DND-41 (cell line): Measurements from ENCODE around the gene MMP13.
A peak's percentile ranks its signal among the peaks of the same experiment; 100 is the strongest.

Source experiments
- ATAC-seq: fragments of 200-7000 bp; cut with Tn5 transposase; 3 replicates; pipeline ENCODE4 v1.9.1; 2021; ENCODE audit warnings: low read depth; ENCODE audit not compliant: insufficient read depth
- DNase-seq: peaks from one replicate; pipeline ENCODE4 v3.0.0-alpha.2; 2020
- H2AFZ ChIP-seq: 2 replicates; pipeline ENCODE4 v1.6.0; 2012; ENCODE audit warnings: low read depth, low read length
- H3K27ac ChIP-seq: 2 replicates; pipeline ENCODE4 v1.5.1; 2012; ENCODE audit warnings: low read length, inconsistent platforms
- H3K27me3 ChIP-seq: fragments of 200-600 bp; sonication (generic); 2 replicates; pipeline ENCODE4 v1.6.0; 2012; ENCODE audit warnings: low read length, mild to moderate bottlenecking, inconsistent platforms; ENCODE audit not compliant: insufficient read depth, poor library complexity
- H3K36me3 ChIP-seq: 2 replicates; pipeline ENCODE4 v1.5.1; 2012; ENCODE audit warnings: low read length, inconsistent platforms; ENCODE audit not compliant: insufficient read depth
- H3K4me1 ChIP-seq: 2 replicates; pipeline ENCODE4 v1.5.1; 2012; ENCODE audit warnings: mild to moderate bottlenecking, low read length; ENCODE audit not compliant: insufficient read depth
- H3K4me2 ChIP-seq: 2 replicates; pipeline ENCODE4 v1.6.0; 2012; ENCODE audit warnings: mild to moderate bottlenecking, moderate library complexity, low read length, inconsistent platforms; ENCODE audit not compliant: insufficient read depth
- H3K4me3 ChIP-seq, 2 experiments: fragments of 200-600 bp in 1 of 2; shearing (Covaris generic) in 1 of 2; 2 replicates each; pipeline ENCODE4 v1.5.1; 2012 to 2016; ENCODE audit warnings: inconsistent platforms in 2 of 2, low read length in 2 of 2, mild to moderate bottlenecking in 2 of 2, low read depth in 1 of 2, moderate library complexity in 1 of 2
- H3K79me2 ChIP-seq: 2 replicates; pipeline ENCODE4 v1.6.0; 2012; ENCODE audit warnings: low read length, inconsistent platforms; ENCODE audit not compliant: insufficient read depth
- H3K9ac ChIP-seq: 2 replicates; pipeline ENCODE4 v1.6.0; 2012; ENCODE audit warnings: low read depth, mild to moderate bottlenecking, inconsistent platforms, low read length, moderate library complexity
- H3K9me3 ChIP-seq: 2 replicates; pipeline ENCODE4 v1.5.1; 2012; ENCODE audit warnings: low read length, moderate library complexity, mild to moderate bottlenecking, inconsistent platforms; ENCODE audit not compliant: insufficient read depth, severe bottlenecking
- H4K20me1 ChIP-seq: 2 replicates; pipeline ENCODE4 v1.6.0; 2012; ENCODE audit warnings: low read length; ENCODE audit not compliant: insufficient read depth
- EZH2 ChIP-seq: IDR thresholded peaks from 3 replicates; pipeline ENCODE4 v1.6.1; 2012; ENCODE audit warnings: borderline replicate concordance, low read depth, mild to moderate bottlenecking, moderate library complexity, low read length, inconsistent platforms; ENCODE audit not compliant: severe bottlenecking
- TF ChIP-seq, protein P1 (sequence below): IDR thresholded peaks from 2 replicates; pipeline ENCODE4 v1.5.1; 2012; ENCODE audit warnings: borderline replicate concordance, low read length, moderate library complexity, mild to moderate bottlenecking; ENCODE audit not compliant: poor library complexity, severe bottlenecking; ENCODE audit errors: extremely low read depth

The MMP13 gene

DNA sequence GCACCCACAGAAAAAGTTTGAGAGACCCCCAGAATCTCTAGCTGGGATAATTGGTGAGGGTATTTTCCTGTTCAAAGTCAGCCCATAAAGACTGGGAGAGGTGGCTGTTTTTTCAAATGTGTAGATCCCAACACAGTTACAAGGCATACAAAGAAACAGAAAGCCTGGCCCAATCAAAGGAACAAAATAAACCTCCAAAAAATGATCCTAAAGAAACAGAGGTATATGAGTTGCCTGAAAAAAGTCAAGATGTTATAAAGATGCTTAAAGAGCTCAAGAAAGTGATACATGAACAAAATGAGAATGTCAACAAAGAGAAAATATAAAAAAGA lies 40.5 kb downstream of the MMP13 start:
- no peaks in the 10 kb centered on the region for H4K20me1 ChIP-seq
- H2AFZ ChIP-seq, result no peak overlapping the region
- DNase-seq (no peak), ATAC-seq (no peak)
- H3K4me1 ChIP-seq, result no peaks in the 10 kb centered on the region
- H3K4me2 ChIP-seq, result no peak overlapping the region
- TF ChIP-seq EZH2, result no peak
- TF ChIP-seq, protein P1, sequence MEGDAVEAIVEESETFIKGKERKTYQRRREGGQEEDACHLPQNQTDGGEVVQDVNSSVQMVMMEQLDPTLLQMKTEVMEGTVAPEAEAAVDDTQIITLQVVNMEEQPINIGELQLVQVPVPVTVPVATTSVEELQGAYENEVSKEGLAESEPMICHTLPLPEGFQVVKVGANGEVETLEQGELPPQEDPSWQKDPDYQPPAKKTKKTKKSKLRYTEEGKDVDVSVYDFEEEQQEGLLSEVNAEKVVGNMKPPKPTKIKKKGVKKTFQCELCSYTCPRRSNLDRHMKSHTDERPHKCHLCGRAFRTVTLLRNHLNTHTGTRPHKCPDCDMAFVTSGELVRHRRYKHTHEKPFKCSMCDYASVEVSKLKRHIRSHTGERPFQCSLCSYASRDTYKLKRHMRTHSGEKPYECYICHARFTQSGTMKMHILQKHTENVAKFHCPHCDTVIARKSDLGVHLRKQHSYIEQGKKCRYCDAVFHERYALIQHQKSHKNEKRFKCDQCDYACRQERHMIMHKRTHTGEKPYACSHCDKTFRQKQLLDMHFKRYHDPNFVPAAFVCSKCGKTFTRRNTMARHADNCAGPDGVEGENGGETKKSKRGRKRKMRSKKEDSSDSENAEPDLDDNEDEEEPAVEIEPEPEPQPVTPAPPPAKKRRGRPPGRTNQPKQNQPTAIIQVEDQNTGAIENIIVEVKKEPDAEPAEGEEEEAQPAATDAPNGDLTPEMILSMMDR, result no peak
- H3K9me3 ChIP-seq, result no peaks in the 10 kb centered on the region
- H3K36me3 ChIP-seq, result no peaks in the 10 kb centered on the region
- no peaks in the 10 kb centered on the region for H3K79me2 ChIP-seq
- H3K27me3 ChIP-seq, result no peaks in the 10 kb centered on the region
- no peak overlapping the region for H3K4me3 ChIP-seq
- H3K27ac ChIP-seq, result no peak overlapping the region
- no peak overlapping the region for H3K9ac ChIP-seq

DNA sequence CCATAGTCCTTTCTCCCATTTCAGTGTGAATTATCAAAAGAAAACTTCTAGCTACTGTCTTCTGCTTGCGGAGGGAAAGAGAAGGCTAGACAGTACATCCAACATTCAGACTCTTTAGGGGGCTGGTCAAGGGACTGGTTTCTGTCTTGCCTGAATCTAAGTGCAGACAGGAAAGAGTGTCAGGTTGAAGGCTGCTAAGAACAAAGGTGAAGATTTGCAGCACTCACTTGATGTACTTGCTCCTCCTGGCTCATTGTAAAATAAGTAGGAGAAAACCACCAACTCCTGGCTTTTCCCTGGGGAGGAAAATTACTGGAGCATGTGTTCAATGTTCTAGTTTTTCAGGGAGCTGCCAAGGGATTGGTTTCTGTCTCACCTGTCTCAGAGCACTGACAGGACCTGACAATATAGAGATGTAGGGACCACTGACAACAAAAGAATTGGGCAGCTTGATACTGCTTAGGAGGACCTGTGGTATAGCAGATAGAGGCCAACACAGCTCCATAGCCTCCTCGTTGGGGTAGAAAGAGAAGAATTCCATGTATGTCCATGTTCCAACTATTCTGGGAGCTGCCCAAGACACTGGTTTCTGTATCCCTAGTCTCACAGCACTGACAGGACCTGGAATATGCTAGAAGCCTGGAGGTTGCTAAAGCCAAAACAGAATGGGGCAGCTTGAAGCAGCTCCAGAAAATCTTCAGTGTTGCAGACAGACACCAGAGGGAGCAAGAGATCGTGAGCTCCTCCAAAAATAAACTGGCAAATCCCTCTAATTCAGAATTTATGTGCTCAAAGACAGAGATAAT lies 41.1 kb downstream of the MMP13 start:
- no peak for TF ChIP-seq EZH2
- TF ChIP-seq, protein P1, result peak; percentile 48
- Histone ChIP-seq H3K4me3 (no peak overlapping the region), H3K4me2 (no peak overlapping the region), H3K27ac (no peak overlapping the region), H3K27me3 (no peaks in the 10 kb centered on the region), H2AFZ (no peak overlapping the region), H3K36me3 (no peaks in the 10 kb centered on the region), H3K9ac (no peak overlapping the region), H3K79me2 (no peaks in the 10 kb centered on the region), H3K9me3 (no peaks in the 10 kb centered on the region), H4K20me1 (no peaks in the 10 kb centered on the region), H3K4me1 (no peaks in the 10 kb centered on the region)
- ATAC-seq (no peak), DNase-seq (no peak)

DNA sequence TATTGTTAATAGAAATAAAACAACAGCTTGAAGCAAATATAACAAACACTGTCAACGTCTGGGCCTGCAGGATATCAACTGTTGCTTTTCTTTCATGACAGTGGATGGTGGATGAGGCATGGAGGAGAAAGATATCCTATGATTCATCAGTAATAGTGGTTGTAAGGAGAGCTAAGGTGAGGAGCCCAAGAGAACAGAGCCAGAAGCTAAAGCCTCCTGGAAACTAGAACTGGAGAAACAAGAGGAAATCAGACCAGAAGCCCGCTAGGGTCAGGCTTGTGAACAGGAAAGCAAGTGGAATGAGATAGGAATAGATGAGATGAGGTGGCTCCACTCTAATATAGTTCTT lies 43.1 kb downstream of the MMP13 start:
- Histone ChIP-seq H3K4me2 (no peak overlapping the region), H3K4me1 (no peaks in the 10 kb centered on the region), H3K9ac (no peak overlapping the region), H3K36me3 (no peaks in the 10 kb centered on the region), H3K9me3 (no peaks in the 10 kb centered on the region), H3K4me3 (no peak overlapping the region), H3K27ac (no peak overlapping the region), H4K20me1 (no peaks in the 10 kb centered on the region), H3K27me3 (no peaks in the 10 kb centered on the region), H3K79me2 (no peaks in the 10 kb centered on the region), H2AFZ (no peak overlapping the region)
- TF ChIP-seq, protein P1, result no peak
- no peak for TF ChIP-seq EZH2
- ATAC-seq, result no peak
- DNase-seq, result no peak
